OCI-LY7 (cell line): ENCODE measurements around the gene PRR33.

Experiments
- CTCF ChIP-seq: fragments of 200-600 bp; sonication (generic); conservative IDR thresholded peaks from 2 replicates; pipeline ENCODE4 v1.5.1; 2014; ENCODE audit warnings: mild to moderate bottlenecking, antibody characterized with exemption, low read length, moderate library complexity, mixed read lengths
- EZH2phosphoT487 ChIP-seq: fragments of 200-600 bp; sonication (generic); IDR thresholded peaks from 2 replicates; pipeline ENCODE4 v1.6.1; 2018; ENCODE audit warnings: low read depth, borderline replicate concordance, mild to moderate bottlenecking, mixed run types, antibody characterized with exemption, low read length, moderate library complexity, mixed read lengths

DNA sequence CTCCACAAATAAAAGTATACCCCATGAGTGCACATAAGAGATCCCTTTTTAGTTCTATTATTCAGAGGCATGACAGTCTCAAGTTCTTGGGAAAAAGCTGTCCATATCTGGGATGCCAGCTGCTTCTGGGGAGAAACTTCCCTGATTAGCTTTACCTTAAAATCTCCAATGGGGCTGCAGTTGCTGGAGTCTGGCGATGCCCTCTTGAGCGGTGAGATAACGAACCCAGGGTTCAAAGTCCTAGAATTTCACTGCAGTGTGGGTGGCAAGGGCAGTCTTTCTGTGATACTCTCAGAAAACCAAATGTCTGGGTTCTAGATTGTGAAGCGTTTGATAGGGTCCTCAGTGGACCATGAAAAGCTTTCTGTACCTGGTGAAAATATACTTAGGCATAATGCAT lies 7.4 kb upstream of the PRR33 start:
- TF ChIP-seq CTCF: no peak
- TF ChIP-seq EZH2phosphoT487: no peak
